Ovary (tissue), 3 donors: ENCODE results near the gene IL17A.

Experiments used
- EP300 ChIP-seq: sonication (generic); formaldehyde crosslinking; IDR thresholded peaks from one replicate; pipeline ENCODE4 v1.6.1; 2017; ENCODE audit warnings: antibody characterized with exemption
- POLR2A ChIP-seq: fragments of 450-650 bp; IDR thresholded peaks from one replicate; pipeline ENCODE4 v1.6.1; 2017; ENCODE audit warnings: antibody characterized with exemption, mild to moderate bottlenecking, moderate library complexity
- TF ChIP-seq, protein P1 (sequence below), 3 donors: fragments of 450-650 bp in 2 of 3; fragments of 200-600 bp in 1 of 3; IDR thresholded peaks; one replicate each; pipeline versions ENCODE4 v1.5.1 to v1.8.0; 2016 to 2022; ENCODE audit warnings: antibody characterized with exemption in 3 of 3, mild to moderate bottlenecking in 1 of 3
- donor health status: DM: no; HTN: no; CAD: no.

DNA sequence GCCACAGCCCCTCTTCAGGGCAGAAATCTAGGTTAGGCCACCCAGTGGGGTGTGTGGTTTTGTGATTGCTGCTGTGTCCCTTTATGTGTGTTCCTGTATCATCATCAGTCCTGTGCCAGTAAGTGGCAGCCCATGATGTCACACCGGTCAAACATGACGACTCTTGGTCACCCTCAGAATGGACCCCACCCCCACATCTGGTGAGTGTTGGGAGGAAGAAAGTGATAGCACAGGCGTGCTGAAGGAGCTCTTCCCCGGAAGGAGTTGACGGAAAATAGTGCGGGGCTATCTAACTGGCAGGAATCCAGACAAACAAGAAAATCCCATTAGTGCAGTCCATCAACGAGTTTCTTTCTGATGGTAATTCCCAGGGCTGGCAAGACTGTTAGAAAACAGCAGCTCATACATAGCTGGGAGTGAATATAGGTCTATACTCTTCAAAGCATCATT is 33.4 kb upstream of the IL17A start:
- TF ChIP-seq POLR2A, result no peak
- TF ChIP-seq, protein P1, sequence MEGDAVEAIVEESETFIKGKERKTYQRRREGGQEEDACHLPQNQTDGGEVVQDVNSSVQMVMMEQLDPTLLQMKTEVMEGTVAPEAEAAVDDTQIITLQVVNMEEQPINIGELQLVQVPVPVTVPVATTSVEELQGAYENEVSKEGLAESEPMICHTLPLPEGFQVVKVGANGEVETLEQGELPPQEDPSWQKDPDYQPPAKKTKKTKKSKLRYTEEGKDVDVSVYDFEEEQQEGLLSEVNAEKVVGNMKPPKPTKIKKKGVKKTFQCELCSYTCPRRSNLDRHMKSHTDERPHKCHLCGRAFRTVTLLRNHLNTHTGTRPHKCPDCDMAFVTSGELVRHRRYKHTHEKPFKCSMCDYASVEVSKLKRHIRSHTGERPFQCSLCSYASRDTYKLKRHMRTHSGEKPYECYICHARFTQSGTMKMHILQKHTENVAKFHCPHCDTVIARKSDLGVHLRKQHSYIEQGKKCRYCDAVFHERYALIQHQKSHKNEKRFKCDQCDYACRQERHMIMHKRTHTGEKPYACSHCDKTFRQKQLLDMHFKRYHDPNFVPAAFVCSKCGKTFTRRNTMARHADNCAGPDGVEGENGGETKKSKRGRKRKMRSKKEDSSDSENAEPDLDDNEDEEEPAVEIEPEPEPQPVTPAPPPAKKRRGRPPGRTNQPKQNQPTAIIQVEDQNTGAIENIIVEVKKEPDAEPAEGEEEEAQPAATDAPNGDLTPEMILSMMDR (IDR thresholded peaks at IDR 0.05), result no peak
- TF ChIP-seq EP300, result no peak
